CD4-positive, alpha-beta T cell treated with Interleukin-15 for 1 hour (primary cell): ENCODE measurements around the gene EIF2B2.

Experiments used
- DNase-seq: peaks from one replicate; pipeline ENCODE4 v3.0.0-alpha.2; 2020

Gene EIF2B2

GRCh38 chr14:75046275-75046674 is 43.6 kb downstream of the EIF2B2 start:
- DNase-seq: no peak

GRCh38 chr14:75046899-75047298 is 44.2 kb downstream of the EIF2B2 start:
- DNase-seq: no peak

DNA sequence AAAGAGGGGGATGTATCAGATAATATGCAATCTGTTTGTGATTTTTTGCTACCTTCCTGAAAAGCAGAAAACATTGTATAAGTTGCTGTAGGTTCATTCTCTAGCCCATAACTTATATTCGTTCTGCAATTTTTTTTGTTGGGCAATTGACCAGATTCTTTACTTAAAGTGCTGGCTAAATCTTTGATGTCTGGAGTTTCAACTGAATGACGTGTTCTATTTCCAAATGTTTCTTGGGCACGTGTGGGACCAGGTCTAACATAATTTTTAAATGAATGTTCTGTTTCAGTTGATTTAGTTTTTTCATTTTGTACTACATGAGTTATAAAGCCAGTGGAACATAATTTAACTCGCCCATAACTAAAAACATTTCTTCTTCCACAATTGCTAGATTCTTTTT is 44.8 kb downstream of the EIF2B2 start:
- DNase-seq: no peak

DNA sequence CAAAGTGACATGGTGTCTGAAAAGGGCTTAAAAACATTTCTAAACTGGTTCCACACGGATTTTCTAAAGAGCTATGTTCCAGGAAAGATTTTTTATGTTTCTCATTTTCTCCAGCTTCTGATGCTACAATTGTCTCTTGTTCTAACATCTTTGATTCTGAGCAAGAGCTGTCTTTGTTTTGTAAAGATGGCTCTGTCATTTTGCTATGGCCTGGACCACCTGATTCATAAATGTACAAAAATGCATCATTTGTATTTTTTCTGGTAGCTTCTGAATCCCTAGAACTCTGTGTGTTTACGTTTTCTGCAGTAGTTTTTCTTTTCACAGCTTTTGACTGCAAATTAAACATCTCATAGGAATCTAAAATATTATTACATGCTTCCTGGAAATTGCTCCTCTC is 45.4 kb downstream of the EIF2B2 start:
- no peak for DNase-seq

DNA sequence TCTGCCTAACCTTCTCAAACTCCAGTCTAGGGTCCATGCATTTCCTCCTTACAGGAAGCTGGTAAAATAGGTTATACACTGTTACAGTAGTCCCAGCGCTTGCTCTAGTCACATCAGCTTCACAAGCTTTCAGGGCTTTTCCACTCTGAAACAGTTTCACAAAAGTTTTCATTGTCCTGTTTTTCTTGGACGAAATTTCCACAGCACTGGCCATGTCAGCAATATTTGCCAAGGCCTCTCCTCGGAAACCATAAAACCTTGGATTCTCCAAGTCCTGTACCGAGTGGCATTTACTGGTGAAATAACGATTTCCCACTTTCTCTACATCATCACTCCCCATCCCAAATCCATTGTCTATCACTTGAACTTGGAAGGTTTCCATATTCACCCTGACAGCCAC is 46.4 kb downstream of the EIF2B2 start:
- no peak for DNase-seq

GRCh38 chr14:75049731-75050201 is 47.0 kb downstream of the EIF2B2 start:
- no peak for DNase-seq

GRCh38 chr14:75050852-75051555 is 48.3 kb downstream of the EIF2B2 start, which contains the start of gene MLH3:
MLH3 (minus strand) TSS chr14:75051467; CDS start chr14:75049655, 1,812 bp downstream.
- DNase-seq: peak; percentile 79

- no peak for DNase-seq
These were observed 48.8 kb downstream of the EIF2B2 start for GRCh38 chr14:75051556-75051899.

GRCh38 chr14:75053396-75054291 is 50.9 kb downstream of the EIF2B2 start:
- no peak for DNase-seq

- no peak for DNase-seq
These were observed 51.7 kb downstream of the EIF2B2 start for GRCh38 chr14:75054421-75054820.

DNA sequence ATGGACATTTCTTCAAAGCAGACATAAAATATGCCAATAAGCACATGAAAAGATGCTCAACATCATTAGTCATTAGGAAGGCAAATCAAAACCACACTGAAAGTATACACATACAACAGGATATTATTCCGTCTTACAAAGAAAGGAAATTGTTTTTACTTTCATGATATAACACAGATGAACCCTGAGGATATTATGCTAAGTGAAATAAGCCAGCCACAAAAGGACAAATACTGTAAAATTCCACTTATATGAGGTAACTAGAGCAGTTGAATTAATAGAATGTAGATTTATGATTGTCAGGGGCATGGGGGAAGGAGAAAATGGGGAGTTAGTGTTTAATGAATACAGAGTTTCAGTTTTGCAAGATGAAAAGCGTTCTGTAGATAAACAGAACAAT is 56.9 kb downstream of the EIF2B2 start:
- DNase-seq: no peak

GRCh38 chr14:75060420-75060819 is 57.7 kb downstream of the EIF2B2 start:
- no peak for DNase-seq
